ENCODE results near the gene MAFG. TPM values are rescaled to one million over a fixed set of nuclear protein-coding genes. Genes with fewer than 3 reads are reported as not detected.

The MAFG gene
- total and polyA plus RNA-seq, 2 of the 13 experiments (the other 11 are each of a cell fraction or from before 2014, with no cell fraction given): 14.5 to 20.0 TPM

- no peak; the same call in 1 of the 2 replicates for TF ChIP-seq ZFP91 (CRISPR knock-in tag; IDR thresholded peaks at IDR 0.05; ENCODE audit: borderline replicate concordance)
- TF ChIP-seq HOXD1 (CRISPR knock-in tag; IDR thresholded peaks at IDR 0.05): 0 out of 2 replicates have a peak, but pooled peaks have one; percentile 2
- TF ChIP-seq RNF2 (conservative IDR thresholded peaks at IDR 0.05; ENCODE audit: low read depth): no peak
- TF ChIP-seq HNRNPK (IDR thresholded peaks at IDR 0.05; ENCODE audit: low read depth, low read length, poor library complexity, severe bottlenecking): no peak
- no peak for TF ChIP-seq RFX5 (IDR thresholded peaks at IDR 0.05; ENCODE audit: low read depth, low read length)
- TF ChIP-seq KDM3A (CRISPR knock-in tag; IDR thresholded peaks at IDR 0.05; ENCODE audit: low read depth): no peak
- no peak for TF ChIP-seq ZBTB21 (CRISPR knock-in tag; IDR thresholded peaks at IDR 0.05)
- 0 out of 2 replicates have a peak, but pooled peaks have one; percentile 49 for TF ChIP-seq ZNF280D (CRISPR knock-in tag; IDR thresholded peaks at IDR 0.05)
- TF ChIP-seq SAP130 (CRISPR knock-in tag; IDR thresholded peaks at IDR 0.05; ENCODE audit: low read depth): no peak; the same call in 1 of the 2 replicates
- TF ChIP-seq ZBTB7B (CRISPR knock-in tag; IDR thresholded peaks at IDR 0.05): no peak; the same call in 1 of the 2 replicates
- no peak for TF ChIP-seq ZNF574 (CRISPR knock-in tag; IDR thresholded peaks at IDR 0.05)
- TF ChIP-seq ZNF670 (CRISPR knock-in tag; IDR thresholded peaks at IDR 0.05; ENCODE audit: borderline replicate concordance): no peak
- no peak for TF ChIP-seq TCF12 (IDR thresholded peaks at IDR 0.05)
- TF ChIP-seq TCF12 (CRISPR knock-in tag; IDR thresholded peaks at IDR 0.05): no peak
- no peak for TF ChIP-seq HIVEP1 (CRISPR knock-in tag; IDR thresholded peaks at IDR 0.05)
- TF ChIP-seq UBTF (CRISPR knock-in tag; IDR thresholded peaks at IDR 0.05): peak; percentile 41; the same call in 1 of the 2 replicates
- no peak for TF ChIP-seq ADNP (CRISPR knock-in tag; IDR thresholded peaks at IDR 0.05)
- peak; percentile 89 for TF ChIP-seq AGO2 (optimal IDR thresholded peaks at IDR 0.05; ENCODE audit: low read depth, low read length)
These were observed 25.4 kb downstream of the MAFG start, which contains the start of gene NPB (continued) for GRCh38 chr17:81902023-81902652.

Measured in HepG2 (cell line).